Measurements from ENCODE around the gene DUSP22. TPM values are rescaled to one million over a fixed set of nuclear protein-coding genes. Genes with fewer than 3 reads are reported as not detected.

The DUSP22 gene
- total and polyA plus RNA-seq, 2 of the 8 experiments (the other 6 are each of a cell fraction or from before 2014, with no cell fraction given), result 15.5 to 32.4 TPM

- TF ChIP-seq CHD7 (IDR thresholded peaks at IDR 0.05; ENCODE audit: insufficient replicate concordance, low read length) (no peak), CBX8 (IDR thresholded peaks at IDR 0.05; ENCODE audit: borderline replicate concordance, low read depth, low read length) (no peak), USF2 (IDR thresholded peaks at IDR 0.05; ENCODE audit: low read length) (no peak), POLR2AphosphoS5 (IDR thresholded peaks at IDR 0.05; ENCODE audit: low read depth, low read length) (no peak)
These were observed 27.7 kb upstream of the DUSP22 start (continued) for GRCh38 chr6:264626-265025.
